ENCODE measurements around the gene ALKBH3.

The ALKBH3 gene

DNA sequence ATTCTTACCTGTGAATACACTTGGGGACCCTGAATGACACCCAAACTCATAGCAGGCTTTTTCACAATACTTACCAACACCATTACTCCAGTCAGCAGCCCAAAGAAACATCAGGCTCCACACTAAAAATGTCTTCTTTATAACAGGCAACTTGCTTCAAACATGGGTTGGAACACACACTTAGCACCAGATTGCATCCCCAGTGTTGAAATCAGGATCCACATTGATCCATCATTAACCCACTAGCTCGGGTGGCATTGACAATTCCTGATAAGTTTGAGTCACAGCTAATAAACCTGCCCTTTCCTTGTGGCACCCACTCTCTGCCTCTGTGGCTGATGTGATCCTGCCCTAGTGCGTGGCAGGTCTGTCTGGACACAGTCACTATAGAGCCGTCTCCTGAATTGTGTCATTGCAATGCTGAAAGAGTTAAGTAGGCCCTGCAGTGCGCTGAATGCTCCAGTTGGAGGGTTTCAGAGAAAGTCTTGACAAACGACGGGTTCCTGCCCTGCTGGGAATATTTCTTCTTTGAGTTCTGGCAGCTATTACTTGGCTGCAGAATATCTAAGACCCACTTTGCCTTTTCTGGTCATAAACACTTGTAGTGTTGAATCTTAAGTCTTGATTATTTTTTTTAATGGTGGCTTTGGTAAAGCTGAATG is 42.2 kb downstream of the ALKBH3 start:
- no peak for DNase-seq (ENCODE audit: low spot score)

DNA sequence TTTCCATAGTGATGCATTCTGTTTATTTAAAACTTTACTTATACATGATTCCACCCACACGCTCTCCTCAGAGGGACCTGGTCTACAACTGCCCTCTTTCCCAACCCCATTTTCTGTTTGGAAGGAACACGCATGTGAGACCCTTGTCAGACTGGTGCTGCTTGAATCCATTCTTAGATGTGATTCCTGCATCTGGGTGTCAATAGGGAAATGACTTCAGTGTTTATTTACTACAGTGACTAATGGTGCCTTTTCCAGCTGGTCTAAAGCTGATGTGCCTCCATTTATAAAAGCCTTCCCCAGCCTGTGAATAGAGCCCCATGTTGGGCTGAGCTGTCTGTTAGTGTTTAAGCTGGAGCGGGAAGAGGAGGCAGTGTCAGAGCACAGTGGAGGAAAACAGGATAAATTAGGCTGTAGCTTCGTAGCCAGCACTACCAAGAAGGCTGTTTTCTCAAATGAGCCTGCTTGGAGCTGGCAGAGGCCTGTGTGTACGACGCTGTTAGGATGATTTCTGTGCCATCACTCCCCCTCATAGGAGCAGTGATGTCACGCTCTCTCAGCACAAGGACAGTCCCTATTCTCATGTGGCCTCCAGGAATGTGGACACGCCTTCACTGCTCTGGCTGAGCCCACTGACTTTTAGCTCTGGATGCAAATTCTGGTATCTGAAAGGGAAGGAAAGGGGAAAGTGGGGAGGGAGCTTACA is 42.9 kb downstream of the ALKBH3 start:
- DNase-seq (ENCODE audit: low spot score), result no peak

DNA sequence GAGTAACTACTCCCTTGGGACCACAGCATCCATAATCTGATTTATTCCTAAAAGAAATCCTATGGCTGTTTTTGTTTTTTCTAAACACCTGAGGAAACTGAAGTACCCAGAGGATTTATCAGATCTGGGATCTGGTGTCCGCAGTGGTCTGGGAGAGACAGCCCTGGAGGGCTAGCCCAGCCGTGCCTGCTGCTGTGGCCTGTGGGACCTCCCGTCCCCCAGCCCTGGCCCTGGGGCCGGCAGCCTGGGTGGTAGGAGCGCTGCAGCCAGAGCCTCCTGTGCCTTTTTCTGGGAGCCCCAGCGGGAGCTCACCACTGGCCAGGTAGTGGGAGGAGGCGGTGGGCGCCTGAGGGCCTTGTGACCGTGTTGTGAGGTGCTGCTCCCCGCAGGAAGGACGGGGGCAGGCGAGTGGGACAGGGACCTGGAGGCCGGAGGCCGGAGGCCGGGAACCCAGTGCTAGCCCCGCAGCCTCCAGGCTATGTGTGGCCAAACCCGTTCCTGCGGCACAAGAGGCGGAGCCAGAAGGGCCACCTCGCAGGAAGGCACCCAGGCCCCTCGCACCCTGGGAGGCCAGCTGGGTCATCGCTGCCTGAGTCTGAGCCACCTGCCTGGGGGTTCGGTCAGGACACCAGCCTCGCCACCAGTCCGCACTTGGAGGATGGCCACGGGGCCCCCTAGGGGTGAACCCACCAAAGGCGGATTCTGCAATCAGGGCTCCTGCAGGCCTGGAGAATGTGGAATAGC is 43.7 kb downstream of the ALKBH3 start:
- DNase-seq (ENCODE audit: low spot score), result no peak

DNA sequence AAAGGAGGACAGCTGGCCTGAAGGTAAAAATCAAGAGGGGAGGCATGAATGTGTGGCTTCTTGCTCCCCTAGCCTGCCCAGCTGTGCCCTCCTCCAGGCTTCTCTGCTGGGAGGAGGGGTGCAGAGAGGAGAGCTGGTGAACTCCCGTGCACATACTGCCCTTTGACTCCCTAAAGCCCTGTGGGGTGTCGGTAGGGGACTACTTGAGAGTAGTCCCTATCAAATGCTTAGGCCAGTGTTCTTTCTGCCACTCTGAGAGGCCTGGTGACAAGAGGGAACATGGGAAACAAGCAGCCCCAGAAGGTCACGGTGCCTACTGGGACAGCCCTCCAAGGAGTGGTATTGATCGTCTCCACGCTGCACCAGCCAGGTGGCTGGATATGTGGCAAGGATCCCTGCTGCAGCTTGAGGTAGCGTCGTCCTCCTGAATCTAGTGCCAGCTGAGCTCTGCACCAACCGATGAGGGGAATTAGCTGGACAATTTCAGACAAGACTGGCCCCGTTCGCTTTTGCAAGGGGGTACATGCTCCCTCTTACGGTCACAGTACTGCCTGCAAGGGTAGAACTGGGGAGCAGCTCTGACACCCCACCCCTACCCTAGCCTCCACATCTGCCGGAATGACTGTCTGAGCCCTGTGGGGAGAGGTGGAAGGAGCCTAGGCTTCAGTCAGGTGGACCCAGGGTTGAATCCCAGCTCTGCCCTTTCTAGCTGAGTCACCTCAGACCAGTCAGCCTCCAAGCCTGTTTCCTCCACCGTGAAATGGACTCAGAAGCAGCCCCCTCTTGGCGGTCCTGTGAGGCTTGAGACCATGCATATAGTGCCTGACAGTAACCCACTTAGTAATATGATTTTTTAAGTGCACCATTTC is 44.7 kb downstream of the ALKBH3 start:
- no peak for DNase-seq (ENCODE audit: low spot score)

DNA sequence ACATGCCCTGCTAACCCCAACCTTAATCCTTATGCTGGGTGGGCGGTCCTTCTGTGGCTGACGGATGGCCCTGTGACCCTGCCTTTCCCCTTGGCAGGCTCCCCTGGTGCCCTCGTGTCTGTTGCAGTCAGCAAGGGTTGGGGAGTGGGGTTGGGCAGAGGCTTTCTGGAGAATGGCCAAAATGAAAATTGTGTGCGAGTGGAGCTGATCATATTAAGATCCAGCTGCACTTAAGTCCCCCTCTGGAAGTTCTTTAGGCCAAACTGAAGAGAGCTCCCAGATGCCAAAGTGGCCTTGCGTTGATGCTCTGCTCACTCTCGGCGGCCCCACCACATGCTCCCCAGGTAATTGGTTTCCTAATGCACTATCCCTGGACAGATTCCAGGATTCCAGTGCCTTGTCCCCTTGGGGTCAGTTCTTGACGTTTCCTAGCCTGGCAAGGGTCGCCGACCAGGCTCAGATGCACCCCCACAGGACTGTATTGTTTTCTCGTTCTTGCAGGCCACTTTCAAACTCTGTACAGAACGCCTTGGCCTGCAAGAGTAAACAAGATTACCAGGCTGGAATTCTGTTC is 45.4 kb downstream of the ALKBH3 start:
- no peak for DNase-seq (ENCODE audit: low spot score)

DNA sequence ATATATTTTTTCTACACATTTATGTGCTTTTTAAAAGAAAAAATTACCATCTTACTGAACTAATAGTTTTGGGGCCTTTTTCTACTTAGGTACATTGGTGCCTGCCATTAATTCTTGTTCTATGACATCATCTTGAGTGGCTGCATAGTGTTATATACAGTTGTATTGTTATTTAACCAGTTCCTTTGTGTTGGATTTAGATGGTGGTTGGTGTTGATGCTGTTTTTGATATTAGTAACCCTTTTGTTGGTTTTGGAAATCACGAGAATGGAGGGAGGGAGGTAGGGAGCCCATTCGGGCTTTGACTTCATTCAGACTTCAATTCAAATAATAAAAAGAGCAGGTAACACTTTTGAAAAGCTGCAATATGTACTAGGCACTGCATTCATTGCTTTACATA is 46.4 kb downstream of the ALKBH3 start:
- DNase-seq (ENCODE audit: low spot score), result no peak

DNA sequence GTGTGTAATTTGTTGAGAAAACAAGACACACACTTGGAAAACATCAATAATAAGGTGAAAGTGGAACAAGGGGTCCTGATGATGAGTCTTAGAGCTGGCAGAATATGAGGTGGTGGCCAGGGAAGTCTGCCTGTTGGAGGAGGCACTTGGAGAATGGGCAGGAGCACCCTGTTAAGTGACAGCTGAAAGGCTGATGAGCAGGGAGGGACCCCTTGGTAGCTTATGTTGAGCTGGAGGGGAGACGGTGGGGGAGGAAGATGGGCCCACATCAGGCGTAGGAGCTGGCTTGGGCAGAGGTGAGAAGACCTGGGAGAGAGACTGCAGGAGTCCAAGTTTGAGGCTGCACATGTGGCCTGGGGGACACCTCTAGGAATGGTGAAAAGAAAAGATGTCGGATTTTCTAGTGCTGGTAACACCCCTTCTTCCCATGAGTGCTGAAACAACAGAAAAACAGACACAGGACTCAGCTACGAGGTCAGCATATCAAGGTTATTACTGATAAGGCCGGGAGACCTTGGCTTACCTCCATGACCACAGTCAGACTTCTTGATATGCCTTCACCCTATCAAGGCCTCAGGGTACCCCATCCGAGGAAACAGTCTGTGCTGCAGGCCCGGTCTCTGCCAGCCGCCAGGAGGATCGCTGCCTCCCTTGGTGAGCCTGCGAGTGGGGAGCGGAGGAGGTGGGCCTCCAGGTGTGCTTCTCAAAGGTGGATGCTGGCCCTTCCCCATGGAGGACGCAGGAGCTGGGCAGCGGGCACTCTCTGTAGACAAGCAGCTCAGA is 47.5 kb downstream of the ALKBH3 start:
- DNase-seq (ENCODE audit: low spot score), result no peak

DNA sequence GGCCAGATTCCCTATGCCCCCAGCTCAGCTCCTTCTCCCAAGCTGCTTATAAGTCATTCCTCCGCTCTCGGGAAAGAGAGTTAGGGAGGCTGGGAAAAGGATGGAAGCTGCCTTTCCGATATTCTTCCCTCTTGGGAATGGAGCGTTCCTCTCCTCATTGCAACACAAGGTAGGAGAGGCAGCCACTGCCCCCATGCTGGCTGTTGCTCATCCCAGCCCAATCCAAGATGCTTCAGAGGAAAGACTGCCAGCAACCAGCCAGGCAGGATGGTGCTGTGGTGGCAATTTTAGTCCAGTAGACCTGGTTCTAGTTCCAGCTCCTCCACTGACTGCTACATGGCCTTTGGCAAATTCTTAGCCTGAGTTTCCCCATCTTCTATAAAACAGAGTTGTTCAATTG is 48.1 kb downstream of the ALKBH3 start:
- DNase-seq (ENCODE audit: low spot score), result no peak

DNA sequence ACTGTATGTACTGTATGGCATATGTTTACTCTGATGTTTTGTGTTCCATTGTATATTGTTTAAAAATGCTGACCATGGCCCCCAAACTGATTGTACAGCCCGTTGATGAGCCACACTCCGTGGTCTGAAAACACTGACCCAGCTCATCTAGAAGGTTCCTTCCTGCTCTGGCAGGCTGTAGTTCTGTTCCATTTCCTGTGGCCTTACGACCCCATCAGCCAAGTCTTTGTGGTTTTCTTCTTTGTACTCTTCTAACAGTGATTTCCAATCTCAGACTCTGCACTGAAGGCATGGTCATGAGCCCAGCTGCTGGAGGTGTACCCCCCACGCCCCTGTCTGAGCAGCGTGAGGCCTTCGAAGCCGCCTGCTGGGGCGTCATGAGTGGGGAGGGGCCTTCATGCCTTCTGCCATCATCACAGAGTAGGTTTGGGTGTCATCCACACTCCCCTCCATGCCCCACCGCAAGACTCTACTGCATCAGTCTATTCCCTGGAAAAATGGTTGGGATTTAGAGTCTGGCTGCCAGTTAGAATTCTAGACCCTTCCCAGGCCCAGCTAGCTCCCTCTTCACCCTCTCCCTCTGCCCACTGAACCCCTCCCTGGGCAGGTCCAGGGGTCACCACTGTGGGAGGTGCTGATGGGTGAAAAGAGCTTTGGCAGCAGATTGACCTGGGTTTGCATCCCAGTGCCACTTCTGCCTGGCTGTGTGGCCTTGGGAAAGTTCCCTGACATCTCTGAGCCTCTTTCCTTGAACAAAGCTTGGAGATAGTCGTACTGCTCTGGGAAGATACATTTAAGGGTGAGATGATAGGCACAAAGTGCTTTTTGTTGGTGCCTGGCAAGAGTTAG is 50.5 kb downstream of the ALKBH3 start:
- no peak for DNase-seq (ENCODE audit: low spot score)

DNA sequence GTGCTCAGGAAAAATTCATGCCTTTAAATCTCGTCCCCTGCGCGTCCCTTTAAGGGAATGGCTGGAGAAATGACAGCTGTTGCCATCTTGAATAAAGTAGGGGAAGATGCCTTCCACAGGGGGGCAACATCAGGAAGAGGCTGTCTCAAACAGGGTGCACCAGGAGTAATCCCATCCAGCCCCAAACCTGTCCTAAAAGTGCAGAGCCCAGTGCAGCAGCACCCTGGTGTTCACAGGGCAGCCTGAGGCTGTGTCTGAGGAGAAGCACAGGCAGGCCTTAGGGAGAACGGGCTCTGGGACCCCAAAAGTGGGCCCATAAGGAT is 51.0 kb downstream of the ALKBH3 start:
- DNase-seq (ENCODE audit: low spot score), result no peak

DNA sequence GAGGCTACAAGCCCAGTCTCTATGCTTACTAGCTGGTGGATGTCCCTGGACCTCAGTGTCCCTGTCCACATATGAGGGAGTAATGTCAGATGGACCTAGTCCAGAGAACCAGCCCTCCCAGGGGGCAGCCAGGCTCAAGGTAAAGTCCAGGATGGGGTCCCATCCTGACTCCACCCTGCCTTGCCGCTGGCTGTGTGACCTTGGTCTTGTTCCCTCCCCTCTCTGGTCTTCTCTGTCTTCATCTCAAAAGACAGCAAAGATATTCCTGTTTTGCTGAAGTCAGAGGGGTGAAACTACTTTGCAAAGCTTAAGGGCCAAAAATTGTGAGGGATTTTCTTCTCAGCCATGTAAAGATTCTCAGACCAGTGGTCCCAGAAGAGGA is 52.6 kb downstream of the ALKBH3 start:
- no peak for DNase-seq (ENCODE audit: low spot score)

DNA sequence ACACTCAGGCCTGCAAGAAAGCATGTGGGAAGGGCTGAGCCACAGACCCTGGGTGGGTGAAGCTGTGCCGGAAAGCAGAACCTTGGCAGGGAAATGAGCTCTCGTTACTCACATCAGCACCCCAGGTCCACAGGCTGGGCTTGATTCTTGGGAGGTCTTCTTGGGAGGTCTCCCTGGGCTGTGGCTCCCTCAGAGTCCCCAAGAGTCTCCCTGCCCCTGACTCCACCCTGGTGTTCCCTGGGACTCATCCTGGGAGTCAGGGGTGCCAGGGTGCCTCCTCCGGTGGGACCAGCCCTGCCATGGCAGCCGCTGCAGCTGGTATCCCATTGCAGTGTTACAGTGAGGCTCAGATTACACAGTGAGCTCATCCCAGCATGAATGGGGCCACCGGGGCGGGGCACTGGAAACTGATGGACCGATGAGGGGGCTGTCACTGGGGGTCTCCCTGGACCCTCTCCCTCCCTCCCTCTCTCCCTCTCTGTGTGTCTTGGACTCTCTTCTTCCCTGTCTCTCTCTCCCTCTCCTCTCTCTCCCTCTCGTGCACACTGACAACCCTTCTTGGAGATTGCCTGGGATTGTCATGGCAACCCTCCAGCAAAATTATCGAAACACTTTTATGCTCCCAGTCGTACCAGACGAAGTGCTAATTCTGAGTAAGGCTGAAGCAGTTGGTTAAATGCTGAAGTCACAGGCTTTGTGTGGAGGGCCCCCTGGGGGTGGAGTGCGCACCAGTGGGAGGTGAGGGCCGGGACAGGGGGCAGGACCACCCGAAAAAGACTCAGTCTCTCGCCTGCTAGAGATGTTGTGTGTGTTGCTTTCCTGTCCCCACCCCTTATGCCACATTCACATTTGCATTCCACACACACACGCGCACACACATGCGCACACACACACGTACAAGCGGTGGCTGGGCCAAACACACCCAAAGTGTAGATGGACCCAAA is 53.2 kb downstream of the ALKBH3 start:
- no peak for DNase-seq (ENCODE audit: low spot score)

DNA sequence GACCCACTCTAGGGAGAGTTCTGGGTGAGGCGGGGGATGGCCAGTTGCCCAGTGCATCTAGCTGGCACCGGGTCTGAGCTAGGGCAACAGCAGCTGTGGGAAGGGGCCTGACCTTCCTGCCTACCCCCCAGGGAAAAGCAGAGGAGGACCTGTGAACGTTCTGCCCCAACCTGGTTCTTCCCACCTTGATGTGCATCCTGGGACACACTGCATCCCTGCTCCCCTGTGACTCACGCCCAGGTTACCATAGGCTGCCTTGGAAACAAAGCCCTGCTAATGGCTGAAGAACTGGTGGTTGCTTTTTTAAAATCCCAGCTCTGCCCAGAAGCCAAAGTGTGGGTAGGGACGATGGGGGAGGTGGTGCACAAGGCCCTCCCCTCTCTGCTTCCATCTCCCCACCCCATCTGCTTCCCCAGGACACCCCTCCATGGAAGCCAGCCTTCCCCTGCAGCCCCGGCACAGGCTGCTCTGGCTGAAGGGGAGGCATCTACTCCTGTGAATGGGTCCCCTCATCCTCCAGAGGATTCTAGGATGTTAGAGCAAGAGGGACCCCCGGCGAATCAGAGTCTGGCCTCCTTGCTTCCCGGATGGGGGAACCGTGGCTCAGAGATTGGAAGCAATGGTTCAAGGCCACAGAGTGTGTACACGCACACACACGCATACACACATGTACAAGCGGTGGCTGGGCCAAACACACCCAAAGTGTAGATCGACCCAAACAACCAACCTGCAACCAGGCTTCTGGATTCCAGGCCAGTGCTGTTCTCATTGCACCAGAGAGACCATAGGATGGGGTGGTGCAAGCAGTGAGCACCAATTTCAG is 54.2 kb downstream of the ALKBH3 start:
- no peak for DNase-seq (ENCODE audit: low spot score)

DNA sequence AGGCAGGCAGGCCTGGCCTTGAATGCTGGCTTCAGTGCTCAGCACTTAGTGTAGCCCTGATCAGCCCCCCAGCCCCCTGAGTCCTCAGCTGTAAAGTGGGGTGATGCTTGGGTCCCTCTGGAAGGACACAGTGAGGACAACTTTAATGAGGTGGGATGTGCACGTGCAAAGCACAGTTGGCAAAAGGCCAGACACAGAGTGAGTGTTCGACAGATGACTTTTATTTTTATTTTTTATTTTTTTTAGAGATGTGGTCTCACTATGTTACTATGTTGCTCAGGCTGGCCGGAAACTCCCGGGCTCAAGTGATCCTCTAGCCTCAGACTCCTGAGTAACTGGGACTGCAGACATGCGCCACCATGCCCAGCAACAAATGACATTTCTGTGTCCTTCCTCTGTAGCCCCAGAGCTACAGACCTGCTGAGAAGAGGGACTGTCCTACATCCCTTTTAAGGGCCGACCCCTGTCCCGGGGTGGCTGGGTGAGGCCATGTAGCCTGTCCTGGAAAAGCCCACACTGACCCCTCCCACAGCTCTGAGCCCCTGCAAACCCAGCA is 54.9 kb downstream of the ALKBH3 start:
- DNase-seq (ENCODE audit: low spot score), result no peak

DNA sequence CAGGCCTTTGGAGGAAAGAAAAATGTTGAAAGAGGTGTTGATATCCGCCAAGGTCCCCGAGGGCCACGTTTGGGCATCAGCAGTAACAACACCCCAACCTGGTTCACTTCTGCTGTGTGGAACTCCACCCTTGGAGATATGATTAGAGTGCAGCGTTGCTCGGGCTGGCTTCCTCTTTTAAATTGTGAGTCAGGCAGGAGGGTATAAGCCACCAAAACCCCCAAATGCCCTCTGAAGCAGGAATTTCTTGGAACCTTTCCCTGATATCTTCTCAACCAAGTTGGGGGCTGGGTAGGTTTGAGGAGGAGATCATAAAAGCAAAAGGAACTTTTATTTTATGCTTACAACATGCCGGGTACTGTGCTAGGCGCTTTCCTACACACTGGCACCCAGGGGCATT is 55.4 kb downstream of the ALKBH3 start:
- DNase-seq (ENCODE audit: low spot score), result no peak

DNA sequence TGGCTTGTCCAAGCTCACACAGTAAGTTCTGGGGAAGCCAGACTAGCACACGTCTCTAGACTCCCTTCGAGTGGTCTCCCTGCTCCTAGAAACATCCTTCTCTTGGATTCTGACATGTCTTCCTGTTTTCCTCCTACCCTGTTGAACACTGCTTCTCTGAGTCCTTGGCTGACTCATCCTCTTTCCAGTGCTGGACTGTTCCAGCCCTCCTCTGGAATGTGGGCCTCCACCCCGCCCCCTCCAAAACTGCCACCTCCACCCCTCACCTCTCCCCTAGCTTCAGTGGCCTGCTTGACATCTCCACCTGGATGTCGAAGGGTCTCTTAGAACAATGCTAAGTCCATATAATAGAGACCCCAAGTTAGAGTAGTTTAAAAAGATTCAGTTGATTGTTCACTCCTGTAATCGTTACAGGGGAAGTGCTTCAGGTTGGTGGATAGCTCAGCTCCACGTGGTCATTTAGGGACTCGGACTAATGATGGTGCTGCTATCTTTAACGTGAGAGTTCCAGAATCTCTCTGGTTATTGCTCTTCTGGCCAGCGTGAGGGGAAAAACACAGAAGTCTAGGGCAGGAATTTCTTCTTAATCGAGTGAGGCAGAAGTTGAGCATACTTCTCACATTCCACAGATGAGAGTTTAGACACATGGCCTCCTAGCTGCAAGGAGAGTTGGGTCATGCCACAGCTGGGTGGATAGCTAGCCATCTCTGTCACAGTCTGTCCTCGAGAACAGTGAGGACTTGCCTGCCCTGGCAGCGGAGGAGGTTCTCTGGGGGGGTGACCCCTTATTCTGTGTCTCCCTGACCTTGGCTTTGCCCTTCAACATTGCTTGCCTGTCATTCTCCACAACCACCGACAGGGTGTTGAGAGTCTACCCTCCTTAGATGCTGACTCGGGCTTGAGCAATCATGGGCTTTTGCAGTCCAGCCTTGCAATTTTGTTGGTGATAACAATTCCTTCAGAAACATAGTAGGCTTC is 57.1 kb downstream of the ALKBH3 start:
- DNase-seq (ENCODE audit: low spot score), result peak; percentile 52
